T-cell (primary cell): Measurements from ENCODE around the gene HECW1. TPM values are rescaled to one million over a fixed set of nuclear protein-coding genes. Genes with fewer than 3 reads are reported as not detected.
"Not testable (repeated sequence)": the region's sequence is repeated elsewhere in the genome, so short reads cannot be mapped to it uniquely, and the experiment has no call there.

Source experiments
- ATAC-seq, 4 experiments: fragments of 200-7000 bp in 3 of 4; fragments of 150-1000 bp in 1 of 4; cut with Tn5 transposase; replicated peaks in 1 of 4; 1 replicate in 3 of 4; 2 replicates in 1 of 4; pipeline ENCODE4 v1.10.0; 2021; ENCODE audit warnings: moderate library complexity in 3 of 4, mild to moderate bottlenecking in 2 of 4, moderate number of reproducible peaks in 1 of 4
- CTCF ChIA-PET, 2 donors: fragments of 300-600 bp; sonication (Branson Sonifier 250); formaldehyde crosslinking; loops; one replicate each; lab custom pipeline; 2022; ENCODE audit warnings: antibody characterized with exemption in 2 of 2; lab: Charles Lee
- POLR2A ChIA-PET, 2 donors: fragments of 300-600 bp; sonication (Branson Sonifier 250); formaldehyde crosslinking; loops; one replicate each; lab custom pipeline; 2022; ENCODE audit warnings: antibody characterized with exemption in 2 of 2; lab: Charles Lee
- DNase-seq, 35 experiments: peaks; one replicate each; pipeline versions ENCODE4 v3.0.0 to v3.0.0-alpha.2; 2013 to 2023
- H3K27ac ChIP-seq: one replicate; pipeline ENCODE4 v1.5.1; 2013; ENCODE audit warnings: low read length
- H3K27me3 ChIP-seq, 2 experiments: replicated peaks in 1 of 2; 1 replicate in 1 of 2; 2 replicates in 1 of 2; pipeline versions ENCODE4 v1.6.1 to v1.7.0; 2013; ENCODE audit warnings: low read length in 1 of 2, mixed read lengths in 1 of 2; ENCODE audit not compliant: control insufficient read depth in 2 of 2, insufficient read depth in 2 of 2; ENCODE audit errors: extremely low read depth in 1 of 2
- H3K36me3 ChIP-seq, 2 donors: 1 replicate in 1 of 2; 2 replicates in 1 of 2; pipeline versions ENCODE4 v1.6.1 to v1.7.0; 2013; ENCODE audit warnings: low read length in 1 of 2; ENCODE audit not compliant: control insufficient read depth in 2 of 2, insufficient read depth in 1 of 2; ENCODE audit errors: extremely low read depth in 1 of 2
- H3K4me1 ChIP-seq, 2 experiments: 1 replicate in 1 of 2; 2 replicates in 1 of 2; pipeline versions ENCODE4 v1.6.1 to v1.7.0; 2013; ENCODE audit warnings: low read length in 2 of 2, mixed read lengths in 1 of 2; ENCODE audit not compliant: insufficient read depth in 2 of 2, control insufficient read depth in 1 of 2; ENCODE audit errors: extremely low read depth in 1 of 2
- H3K4me3 ChIP-seq, 2 donors: 1 replicate in 1 of 2; 2 replicates in 1 of 2; pipeline versions ENCODE4 v1.5.1 to v1.7.0; 2013; ENCODE audit warnings: mild to moderate bottlenecking in 2 of 2, low read length in 1 of 2, moderate library complexity in 1 of 2; ENCODE audit not compliant: control insufficient read depth in 1 of 2; ENCODE audit errors: extremely low read depth in 1 of 2
- H3K9me3 ChIP-seq: 2 replicates; pipeline ENCODE4 v1.7.0; 2013
- H3K27ac Mint-ChIP-seq, 2 donors: one replicate each; pipeline ENCODE4 v1.8.0; 2020 to 2021; ENCODE audit warnings: mild to moderate bottlenecking in 2 of 2, mixed read lengths in 2 of 2
- H3K27me3 Mint-ChIP-seq, 2 donors: one replicate each; pipeline ENCODE4 v1.8.0; 2021 to 2022; ENCODE audit warnings: mixed read lengths in 2 of 2
- H3K36me3 Mint-ChIP-seq: one replicate; pipeline ENCODE4 v1.8.0; 2021; ENCODE audit warnings: mixed read lengths
- H3K4me1 Mint-ChIP-seq, 3 donors: one replicate each; pipeline ENCODE4 v1.8.0; 2020 to 2022; ENCODE audit warnings: mixed read lengths in 3 of 3, mild to moderate bottlenecking in 1 of 3
- H3K4me3 Mint-ChIP-seq, 3 donors: one replicate each; pipeline ENCODE4 v1.8.0; 2020 to 2022; ENCODE audit warnings: mild to moderate bottlenecking in 3 of 3, mixed read lengths in 3 of 3, moderate library complexity in 3 of 3
- H3K9me3 Mint-ChIP-seq, 3 donors: one replicate each; pipeline ENCODE4 v1.8.0; 2020 to 2022; ENCODE audit warnings: mixed read lengths in 3 of 3
- WGBS: methylation state at CpG from one replicate; pipeline ENCODE4 v1.1.5; 2013; ENCODE audit warnings: missing lambda C conversion rate; ENCODE audit not compliant: insufficient coverage; 5-methylcytosine and 5-hydroxymethylcytosine counted together
- total RNA-seq, 35 experiments: library from RNA in 6 of 35; stranded (reverse) in 6 of 35; fragments of 120-200 nt in 1 of 35; gene quantifications; one replicate each; pipeline versions ENCODE4 v1.2.1 to v1.2.4 and lab custom pipeline; 2013 to 2026

Gene HECW1
- total RNA-seq, 5 donors from 2014 or later (not counting 1 experiment from before 2014, with no cell fraction given): not detected

DNA sequence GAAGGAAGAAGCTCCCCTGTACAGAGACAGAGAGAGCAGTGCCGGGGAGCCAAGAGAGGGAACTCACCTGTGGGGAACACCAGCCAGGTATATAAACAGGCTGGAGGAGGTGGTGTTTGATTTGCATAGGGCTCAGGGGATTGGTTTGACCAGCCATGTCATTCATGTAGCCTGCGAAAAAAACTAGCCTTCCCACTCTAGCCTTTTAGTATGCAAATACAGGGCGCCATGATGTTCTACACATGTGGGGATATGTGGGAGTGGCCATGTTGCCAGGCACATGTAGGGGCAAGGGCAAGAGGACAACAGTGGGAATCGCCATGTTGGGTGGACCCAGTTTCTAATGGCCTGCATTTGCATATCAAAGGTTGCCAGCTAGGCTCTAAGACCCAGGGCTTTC is 106.5 kb downstream of the HECW1 start:
- H3K36me3 Mint-ChIP-seq, H3K27me3 ChIP-seq, H3K36me3 ChIP-seq, H3K4me3 Mint-ChIP-seq, H3K9me3 Mint-ChIP-seq, H3K4me1 Mint-ChIP-seq, H3K4me3 ChIP-seq, DNase-seq, H3K27ac ChIP-seq, H3K9me3 ChIP-seq, ATAC-seq, POLR2A ChIA-PET, H3K4me1 ChIP-seq, CTCF ChIA-PET, H3K27ac Mint-ChIP-seq: not testable (repeated sequence)
- WGBS: 80% methylated on average over 1 of the region's 4 CpGs
- peaks cover 16 to 19% of the 10 kb centered on the region in 2 donors for H3K27me3 Mint-ChIP-seq

DNA sequence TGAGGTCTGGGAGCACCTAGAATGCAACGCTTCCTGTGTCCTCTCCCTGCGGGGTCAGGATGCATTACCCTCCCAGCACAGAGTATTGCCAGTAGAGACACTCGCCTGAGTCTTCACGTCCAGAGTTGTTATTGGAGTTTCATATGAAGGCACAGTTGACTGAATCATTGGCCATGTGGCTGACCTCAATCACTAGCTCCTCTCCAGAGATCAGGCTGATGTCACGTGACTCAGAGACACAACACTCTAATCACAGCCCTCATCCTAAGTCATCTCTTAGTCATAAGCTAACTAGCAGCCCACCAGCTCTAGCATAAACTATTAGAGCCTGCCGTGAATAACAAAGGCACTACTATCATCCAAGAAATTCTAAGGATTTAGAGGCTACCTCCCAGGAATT is 107.8 kb downstream of the HECW1 start:
- no peak for DNase-seq
- H3K27ac ChIP-seq: no peak overlapping the region
- Mint-ChIP-seq H3K27me3 (peaks cover 15 to 16% of the 10 kb centered on the region in 2 donors), H3K4me3 (no peak overlapping the region), H3K9me3 (no peaks in the 10 kb centered on the region), H3K27ac (no peak overlapping the region), H3K36me3 (no peaks in the 10 kb centered on the region), H3K4me1 (no peaks in the 10 kb centered on the region)
- no peak overlapping the region for H3K4me3 ChIP-seq
- no peak for ATAC-seq
- H3K27me3 ChIP-seq: peaks cover 0 to 11% of the 10 kb centered on the region in 2 experiments
- ChIA-PET CTCF (no interaction called here), POLR2A (no interaction called here)
- H3K9me3 ChIP-seq: no peaks in the 10 kb centered on the region
- WGBS: 75% methylated on average over 2 of the region's 6 CpGs
- H3K36me3 ChIP-seq: no peaks in the 10 kb centered on the region
- H3K4me1 ChIP-seq: no peaks in the 10 kb centered on the region

DNA sequence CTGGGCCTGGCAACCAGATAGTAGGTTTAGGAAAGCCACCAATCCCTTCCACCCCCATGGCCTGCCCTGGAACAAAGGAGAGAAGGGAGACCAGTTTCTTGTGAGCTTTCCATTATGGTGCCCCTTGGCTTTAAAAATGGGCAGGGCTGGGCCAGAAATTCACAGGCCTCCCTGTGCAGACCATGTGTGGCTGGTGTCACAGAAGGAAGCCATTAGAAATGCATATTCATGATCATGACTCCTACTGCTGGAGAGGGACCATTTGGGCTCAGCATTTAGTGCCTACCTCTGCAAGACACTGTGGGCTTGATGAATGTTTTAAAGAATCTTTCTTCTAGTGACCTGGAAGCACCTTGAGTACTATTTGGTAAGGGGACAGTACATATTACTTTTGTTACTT is 108.3 kb downstream of the HECW1 start:
- ChIA-PET POLR2A (no interaction called here), CTCF (no interaction called here)
- peaks cover 0 to 11% of the 10 kb centered on the region in 2 experiments for H3K27me3 ChIP-seq
- H3K4me3 ChIP-seq: no peak overlapping the region
- Mint-ChIP-seq H3K4me1 (no peaks in the 10 kb centered on the region), H3K4me3 (no peak overlapping the region), H3K36me3 (no peaks in the 10 kb centered on the region), H3K27ac (no peak overlapping the region), H3K9me3 (no peaks in the 10 kb centered on the region), H3K27me3 (peaks cover 12 to 13% of the 10 kb centered on the region in 2 donors)
- no peaks in the 10 kb centered on the region for H3K36me3 ChIP-seq
- no peaks in the 10 kb centered on the region for H3K4me1 ChIP-seq
- H3K27ac ChIP-seq: no peak overlapping the region
- H3K9me3 ChIP-seq: no peaks in the 10 kb centered on the region
- ATAC-seq (no peak), DNase-seq (no peak)

DNA sequence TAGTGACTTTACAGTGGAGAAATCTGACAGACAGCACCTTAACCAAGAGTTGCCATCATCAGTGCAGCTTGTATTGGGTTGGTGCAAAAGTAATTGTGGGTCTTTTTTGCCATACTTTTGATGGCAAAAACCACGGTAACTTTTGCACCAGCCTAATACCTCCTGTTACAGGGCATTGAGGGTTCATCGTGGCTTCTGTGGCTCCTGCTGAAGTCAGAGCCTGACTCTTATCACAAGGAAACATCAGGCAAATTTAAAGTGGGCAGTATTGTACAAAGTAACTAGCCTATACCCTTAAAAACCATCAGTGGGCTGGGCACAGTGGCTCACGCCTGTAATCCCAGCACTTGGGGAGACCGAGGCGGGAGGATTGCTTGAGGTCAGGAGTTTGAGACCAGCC is 117.4 kb downstream of the HECW1 start:
- no peak for ATAC-seq
- no peak overlapping the region for H3K4me3 ChIP-seq
- CTCF ChIA-PET: no interaction called here
- Mint-ChIP-seq H3K4me3 (no peak overlapping the region), H3K27me3 (peaks cover 16 to 18% of the 10 kb centered on the region in 2 donors), H3K9me3 (no peaks in the 10 kb centered on the region), H3K4me1 (no peaks in the 10 kb centered on the region), H3K27ac (no peak overlapping the region), H3K36me3 (no peaks in the 10 kb centered on the region)
- H3K27ac ChIP-seq: no peak overlapping the region
- H3K36me3 ChIP-seq: no peaks in the 10 kb centered on the region
- no peak for DNase-seq
- no peaks in the 10 kb centered on the region for H3K4me1 ChIP-seq
- 35% methylated on average over 3 of the region's 5 CpGs for WGBS
- POLR2A ChIA-PET: interaction anchor here in 1 of 2 donors (1.0 kb wide), 1 partner anchor 16 kb away, joined by 3 read pairs; no protein-coding TSS in a partner anchor
- H3K9me3 ChIP-seq: no peaks in the 10 kb centered on the region
- peaks cover 2 to 6% of the 10 kb centered on the region in 2 experiments for H3K27me3 ChIP-seq

DNA sequence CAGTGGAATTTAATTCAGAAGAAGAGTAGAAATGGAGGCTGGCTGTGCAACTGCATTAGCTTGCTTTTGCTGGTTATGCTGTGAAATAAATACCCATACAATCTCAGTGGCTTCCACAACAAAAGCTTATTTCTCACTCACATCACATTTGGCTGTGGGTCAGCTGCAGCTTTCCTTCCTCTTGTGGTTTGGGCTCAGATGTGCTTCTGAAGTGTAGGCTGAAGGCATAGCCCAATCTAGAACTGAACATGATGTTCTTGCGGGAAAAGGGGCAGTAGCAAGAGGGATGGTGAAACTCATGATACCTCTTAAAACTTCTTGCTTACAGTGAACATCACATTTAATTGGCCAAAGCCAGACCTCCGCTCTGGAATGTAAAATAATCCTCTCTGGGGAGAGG is 119.9 kb downstream of the HECW1 start:
- no peak for DNase-seq
- H3K36me3 ChIP-seq: no peaks in the 10 kb centered on the region
- Mint-ChIP-seq H3K9me3 (no peaks in the 10 kb centered on the region), H3K36me3 (no peaks in the 10 kb centered on the region), H3K27me3 (peaks cover 11 to 18% of the 10 kb centered on the region in 2 donors), H3K27ac (no peak overlapping the region), H3K4me1 (no peaks in the 10 kb centered on the region), H3K4me3 (no peak overlapping the region)
- ChIA-PET POLR2A (no interaction called here), CTCF (no interaction called here)
- no peak for ATAC-seq
- no CpG with 5 or more reads among the region's 2 CpGs for whole genome bisulfite sequencing
- H3K4me3 ChIP-seq: no peak overlapping the region
- H3K27ac ChIP-seq: no peak overlapping the region
- H3K4me1 ChIP-seq: no peaks in the 10 kb centered on the region
- H3K9me3 ChIP-seq: no peaks in the 10 kb centered on the region
- peaks cover 2 to 7% of the 10 kb centered on the region in 2 experiments for H3K27me3 ChIP-seq

DNA sequence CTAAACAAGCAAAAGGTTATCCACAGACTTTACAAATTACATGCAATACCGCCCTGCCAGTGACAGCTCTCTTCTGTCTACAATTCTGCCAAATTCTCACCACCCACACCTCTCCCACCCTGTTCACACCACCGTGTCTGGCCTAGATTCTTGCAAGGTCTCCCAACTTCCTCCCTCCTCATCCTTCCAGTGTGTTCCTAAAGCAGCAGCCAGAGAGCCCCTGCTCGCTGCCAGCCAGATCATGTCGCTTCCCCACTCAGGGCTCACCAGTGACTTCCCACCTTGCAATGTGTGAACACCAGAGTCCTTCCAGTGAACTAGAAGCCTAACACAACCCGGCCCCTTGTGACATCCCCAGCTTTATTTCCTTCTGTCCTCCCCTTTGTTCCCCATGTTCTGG is 121.6 kb downstream of the HECW1 start:
- Mint-ChIP-seq H3K27me3 (peaks cover 2 to 12% of the 10 kb centered on the region in 2 donors), H3K9me3 (no peaks in the 10 kb centered on the region), H3K27ac (no peak overlapping the region), H3K4me1 (no peaks in the 10 kb centered on the region), H3K4me3 (no peak overlapping the region), H3K36me3 (no peaks in the 10 kb centered on the region)
- Histone ChIP-seq H3K9me3 (no peaks in the 10 kb centered on the region), H3K4me1 (no peaks in the 10 kb centered on the region), H3K4me3 (no peak overlapping the region), H3K36me3 (no peaks in the 10 kb centered on the region), H3K27ac (no peak overlapping the region), H3K27me3 (peaks cover 0 to 9% of the 10 kb centered on the region in 2 experiments)
- ChIA-PET POLR2A (no interaction called here), CTCF (interaction anchor here in 1 of 2 donors (0.5 kb wide), 1 partner anchor 28 kb away, joined by 3 read pairs; no protein-coding TSS in a partner anchor)
- 50% methylated on average over 5 of the region's 5 CpGs for WGBS
- DNase-seq (no peak), ATAC-seq (no peak)

DNA sequence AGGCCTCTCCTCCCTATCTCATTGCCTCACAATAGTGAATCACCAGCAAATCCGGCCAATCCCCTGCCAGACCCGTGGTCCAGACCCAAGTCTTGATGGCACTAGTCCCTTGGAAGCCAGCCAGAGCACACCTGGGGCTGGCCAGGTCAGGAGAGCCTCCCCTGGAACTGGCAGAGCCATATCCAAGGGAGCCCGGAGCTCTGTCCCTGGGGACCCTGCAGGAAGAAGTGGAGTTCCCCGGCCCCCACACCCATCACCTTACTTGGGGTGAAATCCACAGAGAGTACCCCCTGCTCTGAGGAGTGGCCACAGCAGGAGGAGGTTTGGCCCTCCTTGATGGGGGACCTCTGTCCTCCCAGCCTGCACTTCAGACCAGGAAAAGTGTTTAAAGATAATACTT is 122.5 kb downstream of the HECW1 start:
- Mint-ChIP-seq H3K27me3 (peaks cover 0 to 8% of the 10 kb centered on the region in 2 donors), H3K36me3 (no peaks in the 10 kb centered on the region), H3K4me3 (no peak overlapping the region), H3K27ac (no peak overlapping the region), H3K9me3 (no peaks in the 10 kb centered on the region), H3K4me1 (no peaks in the 10 kb centered on the region)
- no peaks in the 10 kb centered on the region for H3K4me1 ChIP-seq
- peaks cover 0 to 9% of the 10 kb centered on the region in 2 experiments for H3K27me3 ChIP-seq
- DNase-seq (no peak), ATAC-seq (no peak)
- ChIA-PET CTCF (no interaction called here), POLR2A (no interaction called here)
- no peaks in the 10 kb centered on the region for H3K36me3 ChIP-seq
- no peaks in the 10 kb centered on the region for H3K9me3 ChIP-seq
- H3K27ac ChIP-seq: no peak overlapping the region
- H3K4me3 ChIP-seq: no peak overlapping the region
- WGBS: no CpG with 5 or more reads among the region's 4 CpGs
